ENCODE data around the gene MAK.

GRCh38 chr6:10877871-10878270 lies 39.5 kb upstream of the MAK start:
- TF ChIP-seq CTCF (IDR thresholded peaks at IDR 0.05), result no peak
- no peak for TF ChIP-seq PHF8 (IDR thresholded peaks at IDR 0.05; ENCODE audit: borderline replicate concordance, low read depth)
- TF ChIP-seq NFE2L2 (conservative IDR thresholded peaks at IDR 0.05; ENCODE audit: low read length), result no peak
- no peak for TF ChIP-seq CHD4 (IDR thresholded peaks at IDR 0.05; ENCODE audit: borderline replicate concordance)
